Fibroblast of peridontal ligament (primary cell): Measurements from ENCODE around the gene EXPH5.
"Not testable (repeated sequence)": the region's sequence is repeated elsewhere in the genome, so short reads cannot be mapped to it uniquely, and the experiment has no call there.

Source experiments
- DNase-seq: peaks from one replicate; pipeline ENCODE4 v3.0.0-alpha.2; 2010; ENCODE audit errors: extremely low read depth

EXPH5 gene

GRCh38 chr11:108599978-108600377, 6.4 kb upstream of the EXPH5 start:
- DNase-seq = no peak

- no peak for DNase-seq
Measured at GRCh38 chr11:108597736-108598355, 4.3 kb upstream of the EXPH5 start.

- DNase-seq = no peak
Measured at GRCh38 chr11:108596701-108597100, 3.1 kb upstream of the EXPH5 start.

- no peak for DNase-seq
Measured at GRCh38 chr11:108593923-108594434, 411 bp upstream of the EXPH5 start.

- DNase-seq = no peak
Measured at GRCh38 chr11:108592591-108593213, 866 bp downstream of the EXPH5 start.

GRCh38 chr11:108591893-108592292, 1.7 kb downstream of the EXPH5 start:
- no peak for DNase-seq

- no peak for DNase-seq
Measured at GRCh38 chr11:108589136-108589535, 4.4 kb downstream of the EXPH5 start.

GRCh38 chr11:108588287-108588686, 5.3 kb downstream of the EXPH5 start:
- no peak for DNase-seq

GRCh38 chr11:108587109-108587508, 6.5 kb downstream of the EXPH5 start:
- no peak for DNase-seq

GRCh38 chr11:108586600-108586999, 7.0 kb downstream of the EXPH5 start:
- no peak for DNase-seq

GRCh38 chr11:108586185-108586584, 7.4 kb downstream of the EXPH5 start:
- DNase-seq = not testable (repeated sequence)

GRCh38 chr11:108584973-108585372, 8.6 kb downstream of the EXPH5 start:
- no peak for DNase-seq

GRCh38 chr11:108580645-108581044, 12.9 kb downstream of the EXPH5 start:
- no peak for DNase-seq

- no peak for DNase-seq
Measured at GRCh38 chr11:108580043-108580442, 13.5 kb downstream of the EXPH5 start.

GRCh38 chr11:108576523-108576922, 17.0 kb downstream of the EXPH5 start:
- no peak for DNase-seq

- no peak for DNase-seq
Measured at GRCh38 chr11:108574675-108575074, 18.9 kb downstream of the EXPH5 start.

- no peak for DNase-seq
Measured at GRCh38 chr11:108571001-108571400, 22.6 kb downstream of the EXPH5 start.

GRCh38 chr11:108569896-108570295, 23.7 kb downstream of the EXPH5 start:
- no peak for DNase-seq

GRCh38 chr11:108568195-108568858, 25.2 kb downstream of the EXPH5 start:
- no peak for DNase-seq

- no peak for DNase-seq
Measured at GRCh38 chr11:108565653-108566052, 27.9 kb downstream of the EXPH5 start.

GRCh38 chr11:108562746-108563581, 30.6 kb downstream of the EXPH5 start:
- DNase-seq = peak; percentile 17

GRCh38 chr11:108561535-108561991, 32.0 kb downstream of the EXPH5 start:
- peak; percentile 29 for DNase-seq
